Liver (tissue), 3 donors: Measurements from ENCODE around the gene SP2.

Experiments used
- CTCF ChIP-seq: fragments of 150-350 bp; IDR thresholded peaks from 2 replicates; pipeline ENCODE4 v1.5.1; 2017; ENCODE audit warnings: improper control_type of control experiment, low read depth, low read length; ENCODE audit not compliant: missing input control
- MAX ChIP-seq: IDR thresholded peaks from 2 replicates; pipeline ENCODE4 v1.6.1; 2016; ENCODE audit warnings: antibody characterized with exemption
- RAD21 ChIP-seq, 2 donors: IDR thresholded peaks; 2 replicates each; pipeline ENCODE4 v1.6.1; 2016; ENCODE audit warnings: antibody characterized with exemption in 2 of 2, mild to moderate bottlenecking in 2 of 2
- SP1 ChIP-seq: IDR thresholded peaks from 2 replicates; pipeline ENCODE4 v1.6.1; 2018; ENCODE audit warnings: antibody characterized with exemption, mild to moderate bottlenecking
- YY1 ChIP-seq: IDR thresholded peaks from 2 replicates; pipeline ENCODE4 v1.6.1; 2016; ENCODE audit warnings: antibody characterized with exemption, mild to moderate bottlenecking
- donor health status: healthy.
- donor health status: healthy.

GRCh38 chr17:47946516-47946915, 50.5 kb downstream of the SP2 start:
- TF ChIP-seq YY1 (no peak), RAD21 (IDR thresholded peaks at IDR 0.05) (no peak), CTCF (no peak), SP1 (no peak), MAX (no peak)
